Common myeloid progenitor, CD34-positive (primary cell): ENCODE data around the gene NINJ1.

Experiments
- CTCF ChIA-PET: fragments of 350-600 bp; sonication (Branson Sonifier 250); formaldehyde crosslinking; loops from one replicate; lab custom pipeline; 2021; ENCODE audit warnings: antibody characterized with exemption; lab: Charles Lee
- POLR2A ChIA-PET: fragments of 350-600 bp; sonication (Branson Sonifier 250); formaldehyde crosslinking; loops from one replicate; lab custom pipeline; 2021; ENCODE audit warnings: antibody characterized with exemption; lab: Charles Lee
- DNase-seq, 3 donors: peaks; one replicate each; pipeline versions ENCODE4 v3.0.0 to v3.0.0-alpha.2; 2013
- H3K27ac ChIP-seq, 2 experiments: 1 replicate in 1 of 2; 2 replicates in 1 of 2; pipeline ENCODE4 v1.7.0; 2013; ENCODE audit warnings: inconsistent platforms in 2 of 2, low read length in 2 of 2, mild to moderate bottlenecking in 2 of 2, low read depth in 1 of 2, moderate library complexity in 1 of 2; ENCODE audit not compliant: severe bottlenecking in 2 of 2, insufficient read depth in 1 of 2, poor library complexity in 1 of 2
- H3K27me3 ChIP-seq, 5 experiments: replicated peaks in 2 of 5; 1 replicate in 3 of 5; 2 replicates in 2 of 5; pipeline versions ENCODE4 v1.6.1 to v1.7.0; 2013; ENCODE audit warnings: low read length in 4 of 5, mild to moderate bottlenecking in 2 of 5, moderate library complexity in 2 of 5, inconsistent platforms in 1 of 5; ENCODE audit not compliant: insufficient read depth in 5 of 5, control insufficient read depth in 4 of 5
- H3K36me3 ChIP-seq, 4 experiments: 1 replicate in 2 of 4; 2 replicates in 2 of 4; pipeline versions ENCODE4 v1.6.1 to v1.7.0; 2013; ENCODE audit warnings: low read length in 3 of 4, control low read depth in 1 of 4, mild to moderate bottlenecking in 1 of 4; ENCODE audit not compliant: control insufficient read depth in 4 of 4, insufficient read depth in 4 of 4
- H3K4me1 ChIP-seq, 4 experiments: 1 replicate in 3 of 4; 2 replicates in 1 of 4; pipeline versions ENCODE4 v1.6.1 to v1.7.1; 2013; ENCODE audit warnings: low read length in 3 of 4, mild to moderate bottlenecking in 3 of 4, control low read depth in 1 of 4, inconsistent platforms in 1 of 4, moderate library complexity in 1 of 4; ENCODE audit not compliant: control insufficient read depth in 4 of 4, insufficient read depth in 4 of 4; ENCODE audit errors: control extremely low read depth in 1 of 4
- H3K4me3 ChIP-seq, 7 experiments: 1 replicate in 4 of 7; 2 replicates in 3 of 7; pipeline versions ENCODE4 v1.5.1 to v1.7.0; 2013; ENCODE audit warnings: mild to moderate bottlenecking in 7 of 7, low read length in 6 of 7, moderate library complexity in 6 of 7, inconsistent platforms in 2 of 7, low read depth in 2 of 7, control low read depth in 1 of 7; ENCODE audit not compliant: insufficient read depth in 4 of 7, control insufficient read depth in 1 of 7; ENCODE audit errors: extremely low read depth in 1 of 7
- H3K9me3 ChIP-seq, 5 experiments: 1 replicate in 4 of 5; 2 replicates in 1 of 5; pipeline versions ENCODE4 v1.6.1 to v1.7.1; 2013; ENCODE audit warnings: low read length in 4 of 5, mild to moderate bottlenecking in 2 of 5, inconsistent platforms in 1 of 5, low read depth in 1 of 5, moderate library complexity in 1 of 5; ENCODE audit not compliant: control insufficient read depth in 4 of 5, insufficient read depth in 2 of 5; ENCODE audit errors: control extremely low read depth in 1 of 5
- WGBS: methylation state at CpG from one replicate; pipeline ENCODE4 v1.1.5; 2013; ENCODE audit not compliant: insufficient coverage; 5-methylcytosine and 5-hydroxymethylcytosine counted together

NINJ1 gene

GRCh38 chr9:93123561-93124283, 10.3 kb downstream of the NINJ1 start:
- H3K27me3 ChIP-seq, result no peaks in the 10 kb centered on the region
- H3K4me3 ChIP-seq, result no peak overlapping the region
- no peaks in the 10 kb centered on the region for H3K9me3 ChIP-seq
- no peak for DNase-seq
- CTCF ChIA-PET, result interaction anchor here (0.6 to 3.0 kb wide), 3 partner anchors 11 to 841 kb away, joined by 3 to 8 read pairs (median 3); partner anchors contain the start of gene NINJ1
- POLR2A ChIA-PET, result no interaction called here
- H3K27ac ChIP-seq, result no peak overlapping the region
- peaks cover 0 to 28% (median 16%) of the 10 kb centered on the region in 4 experiments for H3K36me3 ChIP-seq
- 79% methylated on average over 12 of the region's 14 CpGs for WGBS
- H3K4me1 ChIP-seq, result peaks cover 0 to 64% (median 63%) of the 10 kb centered on the region in 4 experiments

DNA sequence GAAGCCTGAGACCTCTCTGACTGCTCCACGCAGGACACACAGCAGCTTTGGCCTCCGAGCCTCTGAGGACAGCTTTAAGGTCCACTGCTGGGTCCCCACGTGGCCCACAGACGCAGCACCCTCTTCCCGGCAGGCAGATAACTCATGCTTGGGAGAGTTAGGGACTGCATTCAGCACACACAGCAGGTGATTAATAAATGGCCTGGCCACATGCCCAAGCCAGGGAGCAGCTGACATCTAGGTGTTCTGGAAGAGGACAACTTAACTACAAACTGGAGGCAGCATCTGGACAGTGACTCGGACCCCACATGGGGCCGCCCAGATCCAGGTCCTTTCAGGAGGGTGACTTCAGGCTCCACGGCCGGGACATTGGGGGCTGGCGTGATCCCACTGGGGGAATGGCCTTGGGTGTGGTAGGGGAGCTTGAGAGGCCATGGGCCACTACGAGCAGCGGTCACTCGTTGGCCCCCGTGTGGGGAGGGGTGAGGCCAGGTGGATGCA, 11.3 kb downstream of the NINJ1 start:
- ChIA-PET POLR2A (interaction anchor here (0.7 kb wide), 1 partner anchor 57 kb away, joined by 3 read pairs; no protein-coding TSS in a partner anchor), CTCF (interaction anchor here (0.9 to 7.6 kb wide), 3 partner anchors 9 to 15 kb away, joined by 4 to 76 read pairs (median 8); partner anchors contain the start of gene NINJ1)
- 95% methylated on average over 10 of the region's 14 CpGs for WGBS
- Histone ChIP-seq H3K4me1 (peaks cover 0 to 60% (median 58%) of the 10 kb centered on the region in 4 experiments), H3K36me3 (peaks cover 0 to 28% (median 16%) of the 10 kb centered on the region in 4 experiments), H3K4me3 (no peak overlapping the region), H3K27ac (no peak overlapping the region), H3K27me3 (no peaks in the 10 kb centered on the region), H3K9me3 (no peaks in the 10 kb centered on the region)
- no peak for DNase-seq

DNA sequence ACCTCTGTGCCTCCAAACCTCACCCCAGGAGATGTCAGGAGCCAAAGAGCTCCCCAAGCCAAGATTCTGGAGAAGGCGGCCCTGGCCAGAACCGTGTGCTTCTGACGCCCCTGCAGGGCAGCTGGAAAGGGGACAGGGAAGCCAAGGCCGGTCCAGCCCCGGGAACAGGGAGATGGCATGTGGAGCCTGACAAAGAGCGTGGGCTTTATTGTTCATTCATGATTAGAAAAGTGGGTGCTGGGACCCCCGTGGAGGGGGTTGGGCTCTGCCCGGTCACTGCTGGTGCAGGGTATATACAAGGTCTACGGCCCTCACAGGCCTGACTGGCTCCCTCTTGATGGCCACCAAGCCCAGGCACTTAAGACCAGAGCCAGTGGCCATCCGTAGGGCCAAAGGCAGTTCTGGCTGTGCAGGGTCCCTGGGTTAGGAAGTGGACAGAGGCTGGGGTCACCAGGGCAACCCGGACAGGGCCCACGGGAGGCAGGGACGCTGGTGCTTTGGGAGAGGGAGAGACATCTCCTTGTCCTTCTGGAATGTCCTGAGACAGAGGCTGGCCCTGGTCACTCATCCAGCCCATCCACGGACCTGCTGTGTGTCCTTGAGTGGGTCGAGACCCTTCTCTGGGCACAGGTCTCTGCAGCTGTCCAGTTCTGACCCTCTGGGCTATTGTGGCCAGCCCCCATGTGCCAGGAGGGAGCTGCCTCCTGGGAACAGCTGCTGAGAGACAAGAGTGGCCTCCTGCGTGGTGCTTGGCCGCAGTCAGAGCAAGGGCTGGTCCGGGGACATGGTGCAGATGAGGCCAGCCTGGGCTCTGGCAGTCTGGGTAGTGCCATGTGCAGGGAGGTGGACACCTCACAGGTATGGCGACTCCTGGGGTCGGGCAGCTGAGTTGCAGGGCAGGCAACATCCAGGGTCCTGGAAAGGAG, 12.5 kb downstream of the NINJ1 start:
- ChIA-PET POLR2A (interaction anchor here (1.9 to 2.0 kb wide), 2 partner anchors 9 to 12 kb away, joined by 6 to 9 read pairs; partner anchors contain the start of gene NINJ1), CTCF (interaction anchor here (1.1 to 7.6 kb wide), 5 partner anchors 8 to 18 kb away, joined by 3 to 76 read pairs (median 8); partner anchors contain the start of gene NINJ1)
- Histone ChIP-seq H3K9me3 (no peaks in the 10 kb centered on the region), H3K27me3 (no peaks in the 10 kb centered on the region), H3K4me1 (peaks cover 0 to 50% (median 48%) of the 10 kb centered on the region in 4 experiments), H3K27ac (peak overlapping the region in 1 of 2 experiments; percentile 49), H3K36me3 (peaks cover 0 to 28% (median 16%) of the 10 kb centered on the region in 4 experiments), H3K4me3 (no peak overlapping the region)
- no peak for DNase-seq
- 95% methylated on average over 18 of the region's 20 CpGs for WGBS

- DNase-seq, result no peak
- H3K27ac ChIP-seq, result peak overlapping the region in 1 of 2 experiments; percentile 49
- peaks cover 0 to 50% (median 48%) of the 10 kb centered on the region in 4 experiments for H3K4me1 ChIP-seq
- no peaks in the 10 kb centered on the region for H3K9me3 ChIP-seq
- no peaks in the 10 kb centered on the region for H3K27me3 ChIP-seq
- peak overlapping the region in 1 of 7 experiments; percentile 34 for H3K4me3 ChIP-seq
- ChIA-PET POLR2A (interaction anchor here (1.5 to 2.0 kb wide), 3 partner anchors 10 to 23 kb away, joined by 5 to 9 read pairs (median 6); partner anchors contain the start of gene NINJ1), CTCF (interaction anchor here (1.1 to 7.6 kb wide), 7 partner anchors 9 to 68 kb away, joined by 3 to 76 read pairs (median 5); no protein-coding TSS in a partner anchor)
- 100% methylated on average over 2 of the region's 11 CpGs for WGBS
- H3K36me3 ChIP-seq, result peaks cover 0 to 28% (median 16%) of the 10 kb centered on the region in 4 experiments
These were observed 13.2 kb downstream of the NINJ1 start for GRCh38 chr9:93120846-93121315.

GRCh38 chr9:93119953-93120845, 13.9 kb downstream of the NINJ1 start:
- H3K36me3 ChIP-seq, result peaks cover 0 to 25% (median 15%) of the 10 kb centered on the region in 4 experiments
- 7% methylated on average over 21 of the region's 23 CpGs for WGBS
- ChIA-PET POLR2A (interaction anchor here (1.4 to 2.0 kb wide), 4 partner anchors 10 to 24 kb away, joined by 4 to 9 read pairs (median 6); partner anchors contain the start of gene NINJ1), CTCF (interaction anchor here (0.9 to 7.6 kb wide), 14 partner anchors 9 to 183 kb away, joined by 3 to 76 read pairs (median 5); no protein-coding TSS in a partner anchor)
- H3K27me3 ChIP-seq, result no peaks in the 10 kb centered on the region
- peak overlapping the region in 1 of 2 experiments; percentile 49 for H3K27ac ChIP-seq
- DNase-seq, result peak; percentile 77 to 89 (median 86)
- no peaks in the 10 kb centered on the region for H3K9me3 ChIP-seq
- H3K4me1 ChIP-seq, result peaks cover 0 to 48% (median 46%) of the 10 kb centered on the region in 4 experiments
- H3K4me3 ChIP-seq, result peak overlapping the region in 3 of 7 experiments; percentile 25 to 40 (median 34)
